ENCODE measurements around the gene CBFA2T3.
"Not testable (repeated sequence)": the region's sequence is repeated elsewhere in the genome, so short reads cannot be mapped to it uniquely, and the experiment has no call there.

Gene CBFA2T3

GRCh38 chr16:88919936-88920335 lies 57.1 kb downstream of the CBFA2T3 start:
- no peak for DNase-seq

- not testable (repeated sequence) for DNase-seq
Observed at GRCh38 chr16:88918896-88919295, 58.1 kb downstream of the CBFA2T3 start.

- no peak for DNase-seq
Observed at GRCh38 chr16:88917915-88918627, 58.9 kb downstream of the CBFA2T3 start.

GRCh38 chr16:88917146-88917914 lies 59.7 kb downstream of the CBFA2T3 start:
- no peak for DNase-seq

- DNase-seq, result no peak
Observed at GRCh38 chr16:88915639-88916327, 61.2 kb downstream of the CBFA2T3 start.

- no peak for DNase-seq
Observed at GRCh38 chr16:88914750-88915368, 62.1 kb downstream of the CBFA2T3 start.

GRCh38 chr16:88913870-88914269 lies 63.1 kb downstream of the CBFA2T3 start:
- DNase-seq, result no peak

- DNase-seq, result no peak
Observed at GRCh38 chr16:88913001-88913612, 63.9 kb downstream of the CBFA2T3 start.

GRCh38 chr16:88912556-88912955 lies 64.5 kb downstream of the CBFA2T3 start:
- DNase-seq, result no peak

GRCh38 chr16:88911946-88912310 lies 65.1 kb downstream of the CBFA2T3 start:
- no peak for DNase-seq

GRCh38 chr16:88911136-88911945 lies 65.7 kb downstream of the CBFA2T3 start:
- no peak for DNase-seq

- DNase-seq, result no peak
Observed at GRCh38 chr16:88910284-88911135, 66.5 kb downstream of the CBFA2T3 start.

- no peak for DNase-seq
Observed at GRCh38 chr16:88909431-88910210, 67.4 kb downstream of the CBFA2T3 start.

- no peak for DNase-seq
Observed at GRCh38 chr16:88908307-88908706, 68.7 kb downstream of the CBFA2T3 start.

GRCh38 chr16:88907768-88908167 lies 69.2 kb downstream of the CBFA2T3 start:
- no peak for DNase-seq

GRCh38 chr16:88906535-88907105 lies 70.4 kb downstream of the CBFA2T3 start:
- DNase-seq, result no peak

- no peak for DNase-seq
Observed at GRCh38 chr16:88906020-88906419, 71.0 kb downstream of the CBFA2T3 start.

GRCh38 chr16:88905563-88905962 lies 71.4 kb downstream of the CBFA2T3 start:
- DNase-seq, result no peak

GRCh38 chr16:88904676-88905365 lies 72.2 kb downstream of the CBFA2T3 start:
- DNase-seq, result no peak
